HCT116 (cell line): ENCODE results near the gene ENGASE. TPM values are rescaled to one million over a fixed set of nuclear protein-coding genes. Genes with fewer than 3 reads are reported as not detected.

Experiments
- ATAC-seq: fragments of 200-7000 bp; cut with Tn5 transposase; 2 replicates; pipeline ENCODE4 v1.9.1; 2020; ENCODE audit warnings: mild to moderate bottlenecking, moderate library complexity
- BruUV-seq: library from RNA; stranded (reverse); fragments of 400-500 nt; replicated peaks from 2 replicates; lab custom pipeline; 2021; lab: Mats Ljungman, UMichigan
- CTCF ChIA-PET: fragments of 300-600 bp; sonication (Branson Sonifier 250); formaldehyde crosslinking; loops from one replicate; lab custom pipeline; 2021; ENCODE audit warnings: antibody characterized with exemption; lab: Charles Lee
- POLR2A ChIA-PET: fragments of 300-600, 350-600 bp; sonication (Branson Sonifier 250); formaldehyde crosslinking; loops from one replicate; lab custom pipeline; 2021; ENCODE audit warnings: antibody characterized with exemption; lab: Charles Lee
- RAD21 ChIA-PET, 2 experiments: fragments of 300-600 bp; sonication (Branson Sonifier 250); formaldehyde crosslinking; loops; one replicate each; lab custom pipeline; 2023; ENCODE audit warnings: low total read pairs in 2 of 2; ENCODE audit not compliant: uncharacterized antibody in 2 of 2, unreplicated experiment in 2 of 2, low non-redundant PET in 1 of 2; lab: Charles Lee
- DNase-seq: peaks from one replicate; pipeline ENCODE4 v3.0.0-alpha.2; 2010; ENCODE audit warnings: low read depth, low spot score
- H2AFZ ChIP-seq: fragments of 200-600 bp; shearing (Covaris generic), sonication (generic); 2 replicates; pipeline ENCODE4 v1.6.1; 2017; ENCODE audit warnings: low read depth, mixed run types, mixed read lengths, antibody characterized with exemption, low read length; ENCODE audit not compliant: poor library complexity, severe bottlenecking
- H3K27ac ChIP-seq: 2 replicates; pipeline ENCODE4 v1.5.1; 2012; ENCODE audit warnings: low read depth, low read length
- H3K27me3 ChIP-seq: fragments of 200-600 bp; sonication (generic); 2 replicates; pipeline ENCODE4 v1.6.1; 2016; ENCODE audit warnings: mixed run types, low read length, mixed read lengths; ENCODE audit not compliant: insufficient read depth
- H3K36me3 ChIP-seq, 2 experiments: fragments of 200-500 bp in 1 of 2; fragments of 200-600 bp in 1 of 2; sonication (Bioruptor generic) in 1 of 2; sonication (generic) in 1 of 2; 2 replicates each; pipeline versions ENCODE4 v1.5.1 to v1.6.1; 2014 to 2016; ENCODE audit warnings: low read length in 2 of 2, inconsistent platforms in 1 of 2, mixed read lengths in 1 of 2, mixed run types in 1 of 2; ENCODE audit not compliant: insufficient read depth in 2 of 2, control insufficient read depth in 1 of 2
- H3K4me1 ChIP-seq, 2 experiments: fragments of 200-600 bp in 1 of 2; sonication (generic) in 1 of 2; 2 replicates each; pipeline versions ENCODE4 v1.5.1 to v1.6.1; 2012 to 2017; ENCODE audit warnings: low read length in 2 of 2, inconsistent platforms in 1 of 2, mild to moderate bottlenecking in 1 of 2, mixed read lengths in 1 of 2, mixed run types in 1 of 2, moderate library complexity in 1 of 2; ENCODE audit not compliant: insufficient read depth in 2 of 2, control insufficient read depth in 1 of 2
- H3K4me2 ChIP-seq: fragments of 200-600 bp; sonication (generic); 2 replicates; pipeline ENCODE4 v1.6.1; 2017; ENCODE audit warnings: mixed run types, low read length, mixed read lengths
- H3K4me3 ChIP-seq, 2 experiments: fragments of 200-600 bp in 1 of 2; sonication (generic) in 1 of 2; replicated peaks in 1 of 2; 2 replicates each; pipeline ENCODE4 v1.5.1; 2011 to 2016; ENCODE audit warnings: low read length in 2 of 2, control low read depth in 1 of 2, low read depth in 1 of 2, mild to moderate bottlenecking in 1 of 2, mixed read lengths in 1 of 2, mixed run types in 1 of 2
- H3K79me2 ChIP-seq: fragments of 200-600 bp; sonication (generic); 2 replicates; pipeline ENCODE4 v1.6.1; 2017; ENCODE audit warnings: mild to moderate bottlenecking, mixed run types, low read length, moderate library complexity, mixed read lengths; ENCODE audit not compliant: insufficient read depth
- H3K9ac ChIP-seq: fragments of 200-600 bp; sonication (generic); 2 replicates; pipeline ENCODE4 v1.6.1; 2016; ENCODE audit warnings: low read length, mixed read lengths
- H3K9me2 ChIP-seq: fragments of 200-600 bp; sonication (generic), shearing (Covaris generic); 2 replicates; pipeline ENCODE4 v1.6.1; 2017; ENCODE audit warnings: mixed run types, mild to moderate bottlenecking, moderate library complexity; ENCODE audit not compliant: insufficient read depth
- H3K9me3 ChIP-seq, 2 experiments: fragments of 200-500 bp in 1 of 2; fragments of 200-600 bp in 1 of 2; sonication (Bioruptor generic) in 1 of 2; sonication (generic) in 1 of 2; 2 replicates each; pipeline ENCODE4 v1.6.1; 2014 to 2017; ENCODE audit warnings: low read length in 2 of 2, mixed read lengths in 2 of 2, inconsistent platforms in 1 of 2, low read depth in 1 of 2, mild to moderate bottlenecking in 1 of 2, mixed run types in 1 of 2, moderate library complexity in 1 of 2; ENCODE audit not compliant: control insufficient read depth in 1 of 2, insufficient read depth in 1 of 2
- H4K20me1 ChIP-seq: fragments of 200-600 bp; sonication (generic), shearing (Covaris generic); 2 replicates; pipeline ENCODE4 v1.6.1; 2017; ENCODE audit warnings: mixed run types, mild to moderate bottlenecking, moderate library complexity; ENCODE audit not compliant: insufficient read depth
- CEBPB ChIP-seq: IDR thresholded peaks from 2 replicates; pipeline ENCODE4 v1.6.1; 2012; ENCODE audit warnings: low read depth
- ELF1 ChIP-seq: IDR thresholded peaks from 2 replicates; pipeline ENCODE4 v1.6.1; 2012; ENCODE audit warnings: low read depth, borderline replicate concordance
- JUND ChIP-seq: IDR thresholded peaks from 2 replicates; pipeline ENCODE4 v1.6.1; 2012
- POLR2A ChIP-seq: IDR thresholded peaks from 2 replicates; pipeline ENCODE4 v1.7.0; 2011; ENCODE audit warnings: borderline replicate concordance; ENCODE audit not compliant: insufficient read depth, insufficient read length; ENCODE audit errors: extremely low read depth
- POLR2AphosphoS5 ChIP-seq: IDR thresholded peaks from 2 replicates; pipeline ENCODE4 v1.6.1; 2011; ENCODE audit warnings: mild to moderate bottlenecking, low read depth, low read length, moderate library complexity
- REST ChIP-seq: IDR thresholded peaks from 2 replicates; pipeline ENCODE4 v1.6.1; 2012; ENCODE audit warnings: low read depth
- SRF ChIP-seq: IDR thresholded peaks from 2 replicates; pipeline ENCODE4 v1.6.1; 2012; ENCODE audit warnings: low read depth
- TCF7L2 ChIP-seq: IDR thresholded peaks from 2 replicates; pipeline ENCODE4 v1.7.0; 2011; ENCODE audit warnings: borderline replicate concordance, inconsistent platforms; ENCODE audit not compliant: insufficient read depth, insufficient read length; ENCODE audit errors: extremely low read depth
- YY1 ChIP-seq: IDR thresholded peaks from 2 replicates; pipeline ENCODE4 v1.6.1; 2011; ENCODE audit warnings: low read length, low read depth, moderate library complexity, mild to moderate bottlenecking; ENCODE audit not compliant: insufficient replicate concordance; ENCODE audit errors: extremely low read depth
- ZBTB33 ChIP-seq: IDR thresholded peaks from 2 replicates; pipeline ENCODE4 v1.6.1; 2011; ENCODE audit warnings: mild to moderate bottlenecking, low read length, moderate library complexity; ENCODE audit not compliant: insufficient replicate concordance; ENCODE audit errors: extremely low read depth
- ZNF274 ChIP-seq: fragments of 200-500 bp; sonication (Bioruptor generic); IDR thresholded peaks from 2 replicates; pipeline ENCODE4 v1.6.1; 2014; ENCODE audit warnings: mild to moderate bottlenecking, low read depth, low read length, inconsistent platforms
- intact Hi-C: fragments of 100-400 bp; cut with micrococcal nuclease; formaldehyde crosslinking; loops from 2 replicates; pipeline ENCODE4 v1.10.0; 2022
- total RNA-seq: library from RNA; stranded (reverse); gene quantifications from one replicate; pipeline ENCODE4 v1.2.1, GENCODE V29; 2021; ENCODE audit not compliant: unreplicated experiment

The ENGASE gene
- total RNA-seq, 1 experiment from 2014 or later, result 54.2 TPM

GRCh38 chr17:79115487-79115886, 40.9 kb downstream of the ENGASE start:
- Histone ChIP-seq H2AFZ (no peak overlapping the region), H3K9me3 (no peaks in the 10 kb centered on the region), H3K4me2 (no peak overlapping the region), H3K4me1 (peaks cover 11 to 14% of the 10 kb centered on the region in 2 experiments), H3K9me2 (no peaks in the 10 kb centered on the region), H3K79me2 (no peaks in the 10 kb centered on the region), H3K27ac (no peak overlapping the region; the same call in 1 of the 2 replicates), H3K36me3 (no peaks in the 10 kb centered on the region), H3K4me3 (no peak overlapping the region), H3K27me3 (peaks cover 24% of the 10 kb centered on the region), H3K9ac (no peak overlapping the region), H4K20me1 (no peaks in the 10 kb centered on the region)
- ChIA-PET POLR2A (no interaction called here), CTCF (no interaction called here), RAD21 (no interaction called here)
- ATAC-seq (no peak), DNase-seq (no peak)
- TF ChIP-seq REST, result no peak
- TF ChIP-seq SRF, result no peak
- no peak for TF ChIP-seq POLR2AphosphoS5
- TF ChIP-seq ZNF274, result no peak
- no peak for TF ChIP-seq POLR2A
- TF ChIP-seq CEBPB, result no peak
- no peak for TF ChIP-seq ZBTB33
- no peak for TF ChIP-seq JUND
- TF ChIP-seq TCF7L2, result no peak
- TF ChIP-seq ELF1, result no peak
- no peak for TF ChIP-seq YY1
- intact Hi-C loops, result no loop called here
- no TSS peak for BruUV-seq
